Activated naive CD8-positive, alpha-beta T cell treated with anti-CD3 and anti-CD28 coated beads for 36 hours (primary cell): ENCODE data around the gene CPEB4. TPM values are rescaled to one million over a fixed set of nuclear protein-coding genes. Genes with fewer than 3 reads are reported as not detected.

ENCODE experiments used
- DNase-seq: peaks from one replicate; pipeline ENCODE4 v3.0.0; 2021
- H3K27ac Mint-ChIP-seq: one replicate; pipeline ENCODE4 v1.8.0; 2022; ENCODE audit warnings: mild to moderate bottlenecking, moderate library complexity, mixed read lengths
- H3K27me3 Mint-ChIP-seq: one replicate; pipeline ENCODE4 v1.8.0; 2022; ENCODE audit warnings: mild to moderate bottlenecking, mixed read lengths
- H3K36me3 Mint-ChIP-seq: one replicate; pipeline ENCODE4 v1.8.0; 2021; ENCODE audit warnings: mild to moderate bottlenecking, mixed read lengths
- H3K4me1 Mint-ChIP-seq: one replicate; pipeline ENCODE4 v1.8.0; 2021; ENCODE audit warnings: mixed read lengths
- H3K4me3 Mint-ChIP-seq: one replicate; pipeline ENCODE4 v1.8.0; 2022; ENCODE audit warnings: mild to moderate bottlenecking, moderate library complexity, mixed read lengths
- H3K9me3 Mint-ChIP-seq: one replicate; pipeline ENCODE4 v1.8.0; 2022; ENCODE audit warnings: mixed read lengths
- total RNA-seq, 2 experiments: library from RNA; stranded (reverse); gene quantifications; one replicate each; pipeline ENCODE4 v1.2.3, GENCODE V29; 2021

CPEB4 gene
- total RNA-seq, 2 experiments from 2014 or later = 7.4 to 8.4 TPM

DNA sequence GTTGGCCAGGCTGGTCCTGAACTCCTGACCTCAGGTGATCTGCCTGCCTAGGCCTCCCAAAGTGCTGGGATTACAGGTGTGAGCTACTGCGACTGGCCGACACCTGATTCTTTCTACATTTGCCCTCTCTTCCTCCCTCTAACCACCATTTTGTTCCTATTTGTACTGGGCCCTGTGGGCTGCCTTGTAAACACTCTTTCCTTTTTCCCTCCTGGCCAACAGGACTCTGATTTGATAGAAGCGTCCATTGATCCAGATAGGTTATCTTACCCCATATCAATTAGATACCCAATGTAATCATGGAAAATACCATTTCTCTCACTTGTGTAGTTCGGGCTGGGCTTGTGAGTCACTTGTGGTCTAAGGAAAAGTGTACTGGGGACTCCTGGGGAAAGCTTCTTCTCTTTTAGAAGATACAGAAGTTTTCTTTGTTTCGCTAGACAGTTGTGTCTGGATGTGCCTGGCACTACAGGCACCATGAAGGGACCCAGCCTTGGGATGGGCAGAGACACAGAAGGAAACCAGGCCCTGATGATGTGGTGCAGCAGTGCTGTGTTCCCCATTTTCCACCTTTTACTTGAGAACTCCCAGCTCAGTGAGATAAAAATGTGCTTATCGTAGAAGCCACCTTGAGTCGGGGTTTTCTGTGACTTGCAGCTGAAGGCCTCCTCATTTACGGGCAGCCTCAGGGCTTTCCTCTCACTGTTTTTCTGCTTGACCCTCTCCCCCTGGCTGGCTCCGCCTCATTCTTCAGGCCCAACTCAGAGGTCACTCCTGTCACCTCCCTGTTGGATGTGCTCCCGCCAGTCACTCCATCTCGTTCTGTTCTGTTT, 32.8 kb upstream of the CPEB4 start:
- DNase-seq = no peak
- peaks cover 8% of the 10 kb centered on the region for H3K27me3 Mint-ChIP-seq
- peaks cover 5% of the 10 kb centered on the region for H3K4me1 Mint-ChIP-seq
- H3K36me3 Mint-ChIP-seq = no peaks in the 10 kb centered on the region
- H3K9me3 Mint-ChIP-seq = no peaks in the 10 kb centered on the region
- H3K27ac Mint-ChIP-seq = no peak overlapping the region
- no peak overlapping the region for H3K4me3 Mint-ChIP-seq

DNA sequence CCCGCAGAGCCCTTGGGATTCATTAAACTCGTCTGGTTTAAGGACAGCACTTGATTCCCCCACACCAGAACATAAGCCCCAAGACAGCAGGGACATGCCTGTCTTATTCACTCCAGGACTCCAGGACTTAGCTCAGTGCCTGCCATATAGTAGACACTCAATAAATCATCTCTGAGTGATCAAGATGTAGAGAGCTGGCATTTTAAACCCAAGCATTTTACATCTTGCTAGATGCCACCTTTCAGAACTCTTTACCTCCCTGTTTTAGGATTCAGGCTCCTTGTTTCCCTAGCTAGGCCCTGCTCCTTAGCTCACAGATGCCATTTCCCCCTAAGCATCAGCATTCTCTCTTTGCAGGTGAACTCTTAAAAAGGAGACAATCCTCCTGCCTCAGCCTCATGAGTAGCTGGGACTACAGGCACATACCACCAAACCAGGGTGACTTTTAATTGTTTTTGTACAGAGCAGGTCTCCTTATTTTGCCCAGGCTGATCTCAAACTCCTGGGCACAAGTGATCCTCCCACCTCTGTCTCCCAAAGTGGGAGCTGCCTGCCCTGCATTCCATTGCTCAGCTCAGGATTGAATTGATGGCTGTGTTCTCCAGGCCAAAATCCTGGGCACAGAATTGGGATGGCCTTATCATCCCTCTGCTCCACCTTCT, 32.0 kb upstream of the CPEB4 start:
- no peak overlapping the region for H3K4me3 Mint-ChIP-seq
- no peak overlapping the region for H3K27ac Mint-ChIP-seq
- H3K9me3 Mint-ChIP-seq = no peaks in the 10 kb centered on the region
- H3K36me3 Mint-ChIP-seq = no peaks in the 10 kb centered on the region
- H3K4me1 Mint-ChIP-seq = peaks cover 5% of the 10 kb centered on the region
- no peak for DNase-seq
- H3K27me3 Mint-ChIP-seq = peaks cover 8% of the 10 kb centered on the region

DNA sequence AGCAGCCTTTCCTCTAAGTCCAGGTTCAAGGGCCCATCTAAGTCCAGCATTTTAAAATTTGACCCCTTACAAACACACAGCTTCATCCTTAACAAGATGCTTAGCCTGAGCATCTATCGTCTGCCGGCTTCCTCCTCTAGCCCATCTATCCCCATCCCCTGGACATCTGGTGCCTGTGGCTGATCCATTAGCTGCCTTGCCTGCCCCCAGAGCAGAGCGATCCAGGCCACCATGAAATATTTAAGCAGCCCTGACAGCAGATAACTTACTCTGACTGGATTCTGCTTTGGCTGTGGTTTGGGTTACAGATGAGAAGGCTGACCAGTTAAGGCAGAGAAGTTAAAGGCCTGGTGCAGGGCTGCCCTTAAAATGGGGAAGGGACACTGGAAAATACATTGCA, 30.9 kb upstream of the CPEB4 start:
- Mint-ChIP-seq H3K4me1 (peaks cover 5% of the 10 kb centered on the region), H3K27ac (no peak overlapping the region), H3K4me3 (no peak overlapping the region), H3K36me3 (no peaks in the 10 kb centered on the region), H3K9me3 (no peaks in the 10 kb centered on the region), H3K27me3 (peaks cover 3% of the 10 kb centered on the region)
- DNase-seq = no peak

DNA sequence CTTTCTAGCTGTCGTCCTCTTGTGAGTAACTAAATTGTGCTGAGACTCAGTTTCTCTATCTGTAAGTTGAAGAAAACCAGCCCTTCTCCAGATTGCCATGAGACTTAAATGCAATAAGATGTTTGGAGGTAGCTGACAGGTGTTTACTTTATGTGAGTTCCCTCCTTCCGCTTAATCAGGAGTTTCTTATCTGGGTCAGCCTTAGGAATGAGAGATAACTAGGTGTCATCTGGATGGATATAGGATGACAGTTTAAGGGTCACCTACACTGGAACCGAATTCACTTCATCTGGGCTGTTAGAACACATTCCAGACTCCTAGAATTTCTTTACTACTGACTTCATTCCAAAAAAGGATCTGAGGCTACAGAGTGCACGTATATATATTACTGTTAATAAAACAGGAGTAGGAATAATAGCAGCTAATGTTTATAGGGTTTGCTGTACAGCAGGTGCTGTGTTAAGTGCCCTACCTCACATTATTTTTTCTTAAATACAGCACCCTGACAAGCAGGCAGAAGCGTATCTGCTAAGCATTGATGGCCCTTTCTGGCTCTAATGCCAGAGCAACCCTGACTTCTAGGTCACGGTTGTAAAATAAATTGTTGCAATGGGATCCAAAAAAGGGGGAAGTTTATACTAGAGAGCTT, 30.0 kb upstream of the CPEB4 start:
- no peak overlapping the region for H3K27ac Mint-ChIP-seq
- no peaks in the 10 kb centered on the region for H3K36me3 Mint-ChIP-seq
- peaks cover 3% of the 10 kb centered on the region for H3K27me3 Mint-ChIP-seq
- peaks cover 5% of the 10 kb centered on the region for H3K4me1 Mint-ChIP-seq
- H3K9me3 Mint-ChIP-seq = no peaks in the 10 kb centered on the region
- DNase-seq = no peak
- no peak overlapping the region for H3K4me3 Mint-ChIP-seq

DNA sequence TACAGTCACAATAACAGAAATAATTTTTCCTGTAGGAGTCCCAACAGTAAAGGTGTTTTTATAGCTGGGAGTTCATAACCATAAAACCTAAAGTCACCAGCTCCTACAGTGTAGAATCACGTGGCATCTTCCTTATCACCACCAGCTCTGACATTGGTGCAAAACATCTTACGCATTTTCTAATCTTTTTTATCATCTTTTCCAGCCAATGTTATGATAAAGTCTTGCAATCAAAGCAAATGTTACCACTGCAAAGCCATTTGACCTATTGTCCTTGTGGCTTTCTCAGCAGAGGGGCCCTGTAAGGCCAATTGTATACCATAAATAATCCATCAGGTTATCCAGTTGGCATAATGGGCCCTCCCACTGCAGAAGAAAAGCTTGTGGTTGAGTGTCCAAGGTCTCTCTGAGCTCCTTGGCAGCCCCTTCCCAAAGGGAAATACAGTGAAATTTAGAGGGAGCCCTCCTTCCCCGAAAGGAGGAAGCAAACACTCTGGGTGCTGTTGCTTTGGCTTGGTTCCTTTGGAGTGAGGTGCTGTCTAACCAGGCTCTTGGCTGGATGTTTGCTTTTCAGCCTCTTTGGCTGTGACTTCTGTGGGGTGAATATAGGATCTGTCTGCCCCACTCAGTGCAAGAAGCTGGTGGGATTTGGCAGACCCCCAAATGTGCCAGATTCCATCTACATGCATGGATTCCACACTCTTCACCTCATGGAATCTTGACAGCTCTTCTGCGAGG, 29.3 kb upstream of the CPEB4 start:
- Mint-ChIP-seq H3K27me3 (peaks cover 3% of the 10 kb centered on the region), H3K9me3 (no peaks in the 10 kb centered on the region), H3K27ac (no peak overlapping the region), H3K4me1 (no peaks in the 10 kb centered on the region), H3K36me3 (no peaks in the 10 kb centered on the region), H3K4me3 (no peak overlapping the region)
- DNase-seq = no peak

DNA sequence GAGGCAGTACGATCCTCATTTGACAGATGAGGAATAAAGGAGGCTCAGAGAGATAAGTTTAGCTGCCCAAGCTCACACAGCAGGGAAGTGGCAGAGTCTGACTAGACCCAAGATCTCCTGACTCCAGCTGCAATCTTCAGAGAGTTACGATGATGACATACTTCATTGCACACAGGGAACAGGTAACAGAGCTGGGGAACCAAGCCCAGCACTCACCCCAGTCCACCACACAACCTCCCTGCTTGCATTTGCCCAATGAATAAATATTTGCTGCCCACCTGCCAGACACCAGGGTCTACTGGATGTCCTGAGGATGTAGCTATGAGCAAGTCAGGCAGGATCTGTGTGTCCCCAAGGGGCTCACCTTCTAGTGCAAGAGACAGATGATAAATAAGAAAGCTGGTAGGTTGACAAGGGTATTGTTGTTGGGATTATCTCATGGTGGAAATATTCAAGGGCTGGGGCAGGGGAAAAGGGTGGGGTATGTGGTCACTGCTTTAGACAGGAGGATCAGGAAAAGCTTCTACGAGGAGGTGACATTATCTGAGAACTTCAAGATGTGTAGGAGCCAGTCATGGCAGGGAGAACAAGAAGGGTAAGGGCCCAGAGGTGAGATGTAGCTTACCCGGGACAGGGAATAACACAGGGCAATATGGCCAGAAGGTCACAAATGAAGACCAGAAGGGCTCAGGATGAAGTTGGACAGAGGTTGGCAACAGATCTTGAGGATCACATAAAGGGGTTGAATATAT, 28.6 kb upstream of the CPEB4 start:
- no peak for DNase-seq
- no peak overlapping the region for H3K27ac Mint-ChIP-seq
- H3K27me3 Mint-ChIP-seq = no peaks in the 10 kb centered on the region
- no peaks in the 10 kb centered on the region for H3K36me3 Mint-ChIP-seq
- H3K4me3 Mint-ChIP-seq = no peak overlapping the region
- H3K4me1 Mint-ChIP-seq = no peaks in the 10 kb centered on the region
- no peaks in the 10 kb centered on the region for H3K9me3 Mint-ChIP-seq

DNA sequence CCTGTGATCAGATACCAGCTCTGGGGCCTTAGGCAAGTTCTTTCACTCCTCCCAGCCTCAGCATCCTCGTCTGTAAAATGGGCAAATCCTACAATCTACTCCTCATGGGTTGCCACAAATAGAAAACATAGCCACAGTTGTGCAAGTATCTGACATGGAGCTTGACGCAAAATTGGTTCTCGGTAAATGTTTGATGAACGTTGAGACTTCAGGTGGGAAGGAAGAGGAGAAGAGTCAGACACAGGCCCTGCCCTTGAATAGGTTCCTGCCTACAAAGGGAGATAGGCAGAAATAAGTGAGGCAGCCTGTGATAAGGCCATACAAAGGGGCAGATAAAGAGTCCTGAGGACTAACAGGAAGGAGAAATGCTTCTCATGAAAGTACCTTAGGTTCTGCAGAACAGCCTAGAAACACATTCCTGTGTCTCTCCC, 26.1 kb upstream of the CPEB4 start:
- no peaks in the 10 kb centered on the region for H3K27me3 Mint-ChIP-seq
- H3K36me3 Mint-ChIP-seq = no peaks in the 10 kb centered on the region

DNA sequence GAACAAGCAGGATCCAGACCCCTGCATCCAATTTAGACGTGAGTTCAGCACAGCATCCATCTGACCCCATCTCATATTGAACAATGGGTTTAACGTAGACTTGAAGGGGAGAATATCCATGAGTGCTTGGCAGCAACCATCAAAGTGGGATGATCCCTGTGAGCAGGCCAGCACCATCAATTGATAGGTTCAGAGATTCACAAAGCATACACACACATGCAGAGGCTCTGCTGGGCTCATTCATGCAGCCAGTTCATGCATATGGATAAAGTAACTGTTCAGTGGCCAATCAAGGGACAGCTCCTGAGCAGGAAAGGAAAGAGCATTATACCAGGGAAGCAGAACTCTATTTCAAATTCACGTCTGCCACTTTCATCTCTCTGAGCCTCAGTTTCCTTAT, 24.8 kb upstream of the CPEB4 start:
- H3K9me3 Mint-ChIP-seq = peaks cover 2% of the 10 kb centered on the region
- no peak overlapping the region for H3K4me3 Mint-ChIP-seq
- H3K4me1 Mint-ChIP-seq = no peaks in the 10 kb centered on the region
- no peaks in the 10 kb centered on the region for H3K27me3 Mint-ChIP-seq
- DNase-seq = no peak
- H3K36me3 Mint-ChIP-seq = no peaks in the 10 kb centered on the region
- H3K27ac Mint-ChIP-seq = no peak overlapping the region

More for the DNA sequence above, 26.1 kb upstream of the CPEB4 start:
- no peaks in the 10 kb centered on the region for H3K4me1 Mint-ChIP-seq
- no peak overlapping the region for H3K27ac Mint-ChIP-seq
- DNase-seq = no peak
- H3K9me3 Mint-ChIP-seq = no peaks in the 10 kb centered on the region
- no peak overlapping the region for H3K4me3 Mint-ChIP-seq

DNA sequence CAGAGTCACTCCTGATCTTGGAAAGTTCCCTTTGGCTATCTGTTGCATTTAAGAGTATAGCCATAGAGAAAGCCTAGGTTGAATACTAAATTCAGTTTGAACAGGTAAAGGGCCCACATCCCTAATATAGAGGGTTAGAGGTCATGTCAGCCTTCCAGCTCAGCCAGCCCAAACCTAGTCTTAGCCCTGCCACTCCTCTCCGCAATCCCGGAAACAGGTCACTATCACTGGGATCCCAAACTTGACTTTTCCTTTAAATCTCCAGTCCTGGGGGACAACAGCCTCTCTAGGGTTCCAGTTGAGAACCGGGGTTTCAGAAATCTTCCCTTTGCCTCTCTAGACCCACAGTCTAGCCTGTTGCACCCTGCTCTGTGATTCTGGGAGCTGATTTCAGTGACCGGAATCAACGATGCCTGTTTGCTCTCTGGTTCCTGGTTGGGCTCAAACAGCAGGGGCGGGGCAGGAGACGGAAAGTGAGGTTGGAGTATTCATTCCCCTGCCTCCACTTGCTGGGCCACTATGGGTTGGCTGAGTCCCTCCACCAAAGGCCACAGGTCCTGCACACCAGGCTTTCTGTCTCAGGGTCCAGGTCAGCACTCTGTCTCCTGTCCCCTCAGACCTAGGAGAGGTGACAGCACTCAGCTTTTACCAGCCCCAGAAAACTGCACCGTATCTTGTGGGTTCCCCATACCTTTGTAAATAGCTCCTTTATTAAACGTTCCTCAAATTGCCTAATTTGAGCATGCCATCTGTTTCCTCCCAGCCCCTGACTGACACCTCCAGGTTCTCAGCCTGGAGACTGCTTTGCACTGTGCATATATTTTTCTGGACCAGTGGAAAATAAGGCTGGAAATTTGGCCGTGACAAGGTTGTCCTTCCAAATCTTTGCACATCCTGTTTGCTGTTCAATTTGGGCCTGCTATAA, 23.8 kb upstream of the CPEB4 start:
- no peaks in the 10 kb centered on the region for H3K36me3 Mint-ChIP-seq
- peaks cover 2% of the 10 kb centered on the region for H3K9me3 Mint-ChIP-seq
- DNase-seq = no peak
- H3K4me1 Mint-ChIP-seq = no peaks in the 10 kb centered on the region
- no peak overlapping the region for H3K4me3 Mint-ChIP-seq
- H3K27me3 Mint-ChIP-seq = no peaks in the 10 kb centered on the region
- H3K27ac Mint-ChIP-seq = no peak overlapping the region

DNA sequence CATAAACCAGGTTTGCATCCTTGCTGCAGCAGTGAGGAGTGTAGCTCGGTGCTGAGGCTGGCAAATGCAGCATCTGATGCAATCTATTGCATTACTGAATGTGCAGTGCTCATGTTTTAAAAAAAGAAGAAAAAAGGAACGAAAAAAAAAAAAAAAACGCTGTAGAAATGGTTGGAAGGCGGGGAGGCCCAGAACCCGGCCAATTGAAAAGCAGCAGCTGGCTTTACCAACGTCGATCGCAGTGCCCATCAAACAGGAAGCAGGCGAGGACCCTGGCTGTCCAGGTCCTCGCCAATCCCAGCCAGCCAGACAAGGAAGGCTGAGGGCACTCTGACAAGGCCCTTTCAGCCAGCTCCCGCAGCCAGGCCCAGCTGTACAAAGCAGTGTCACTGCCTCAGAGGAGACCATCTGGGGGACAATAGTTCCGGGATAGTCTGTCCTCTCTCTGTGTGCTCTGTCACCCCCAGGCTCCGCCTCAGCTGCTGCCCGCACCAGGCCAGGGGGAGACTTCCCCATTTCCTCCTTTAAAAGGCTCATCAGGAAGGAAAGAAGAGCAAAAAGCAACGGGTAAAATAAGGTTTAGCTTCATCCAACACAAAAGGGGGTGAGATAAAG, 21.8 kb upstream of the CPEB4 start:
- Mint-ChIP-seq H3K27ac (no peak overlapping the region), H3K36me3 (no peaks in the 10 kb centered on the region), H3K9me3 (peaks cover 2% of the 10 kb centered on the region), H3K4me1 (no peaks in the 10 kb centered on the region), H3K27me3 (no peaks in the 10 kb centered on the region), H3K4me3 (no peak overlapping the region)
- DNase-seq = no peak

DNA sequence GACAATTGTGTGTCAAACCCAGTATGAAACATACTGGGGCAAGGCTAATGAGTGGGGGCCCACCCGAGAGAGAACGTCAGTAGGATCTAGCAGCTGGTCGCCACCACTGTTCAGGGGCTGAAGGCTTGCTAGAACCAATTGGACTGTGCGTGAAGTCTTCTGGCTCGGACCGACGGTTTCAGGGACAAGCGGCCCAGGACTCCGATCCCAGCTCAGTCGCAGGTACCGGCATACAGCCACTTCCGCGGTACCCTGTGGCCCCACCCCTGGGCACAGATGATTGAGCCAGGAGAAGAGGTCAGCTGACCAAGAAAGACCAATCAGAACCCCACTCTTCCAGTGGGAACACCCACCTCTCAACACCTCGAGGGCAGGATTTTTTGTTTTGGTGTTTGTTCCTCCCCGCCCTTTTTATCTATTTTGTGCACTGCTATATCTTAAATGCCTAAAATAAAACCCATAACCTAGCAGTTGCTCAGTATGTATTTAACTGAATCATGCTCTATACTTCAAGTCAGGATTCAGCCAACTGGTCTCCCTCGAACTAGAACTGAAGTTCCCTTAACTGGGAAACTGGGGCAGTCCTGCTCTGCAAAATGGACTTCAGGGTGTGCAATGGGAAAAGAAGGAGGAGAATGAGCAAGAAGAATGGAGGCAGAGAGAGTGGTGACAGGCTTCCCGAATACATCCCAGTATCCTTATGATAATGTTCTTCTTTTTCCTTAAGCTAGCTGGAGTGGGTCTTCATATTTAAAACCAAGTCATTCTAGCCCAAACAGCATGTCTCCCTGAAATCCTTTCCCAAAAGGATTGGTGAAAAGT, 21.1 kb upstream of the CPEB4 start:
- DNase-seq = no peak

DNA sequence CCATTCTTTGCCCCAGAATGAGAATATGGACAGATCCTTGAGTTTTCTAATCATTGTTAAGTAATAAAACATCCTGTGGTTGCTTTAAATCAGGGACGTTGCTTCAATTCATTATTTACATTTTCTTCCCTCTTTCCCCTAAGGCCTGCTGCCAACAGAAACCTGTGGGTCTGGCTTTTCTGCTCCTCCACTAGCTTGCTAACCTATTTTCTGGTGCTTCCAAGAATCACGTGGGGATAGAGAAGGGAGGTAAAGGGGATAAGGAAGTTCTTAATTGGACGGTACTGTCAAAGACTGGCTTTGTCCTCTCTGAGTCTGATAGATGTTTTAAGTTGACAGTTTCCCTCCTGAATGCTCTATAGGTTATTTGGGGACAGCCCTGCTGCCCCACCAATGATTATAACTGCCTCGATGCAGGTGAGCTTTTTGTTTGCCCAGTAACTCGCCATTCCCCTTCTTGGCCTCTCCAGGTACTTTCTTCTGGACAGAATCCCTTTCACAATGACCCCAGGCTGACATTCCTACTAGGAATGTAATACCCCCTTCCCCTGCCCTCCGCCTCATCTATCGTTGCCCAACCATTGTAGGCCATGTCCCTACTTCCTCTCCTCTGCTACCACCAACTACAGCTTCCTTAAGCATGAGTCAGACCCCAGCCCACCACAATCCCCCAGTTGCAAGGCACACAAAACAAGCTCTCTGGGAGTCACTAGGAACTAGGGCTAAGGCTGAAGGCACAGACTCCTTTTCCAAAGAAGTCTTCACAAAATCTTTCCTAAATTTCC, 19.9 kb upstream of the CPEB4 start:
- DNase-seq = no peak
- Mint-ChIP-seq H3K4me1 (no peaks in the 10 kb centered on the region), H3K36me3 (no peaks in the 10 kb centered on the region), H3K27ac (no peak overlapping the region), H3K27me3 (no peaks in the 10 kb centered on the region), H3K4me3 (no peak overlapping the region), H3K9me3 (peaks cover 2% of the 10 kb centered on the region)

More for the DNA sequence above, 21.1 kb upstream of the CPEB4 start:
- Mint-ChIP-seq H3K4me3 (no peak overlapping the region), H3K36me3 (no peaks in the 10 kb centered on the region), H3K27me3 (no peaks in the 10 kb centered on the region), H3K27ac (no peak overlapping the region), H3K4me1 (no peaks in the 10 kb centered on the region), H3K9me3 (peaks cover 2% of the 10 kb centered on the region)
